Activated T-cell treated with anti-CD3 and anti-CD28 coated beads, Interleukin-2, amount 50 U/mL, for 1 hour (primary cell): ENCODE measurements around the gene PLXNA2.

ENCODE experiments used
- DNase-seq: peaks from one replicate; pipeline ENCODE4 v3.0.0-alpha.2; 2020

PLXNA2 gene

GRCh38 chr1:208239473-208240381, 4.5 kb downstream of the PLXNA2 start:
- DNase-seq: no peak

DNA sequence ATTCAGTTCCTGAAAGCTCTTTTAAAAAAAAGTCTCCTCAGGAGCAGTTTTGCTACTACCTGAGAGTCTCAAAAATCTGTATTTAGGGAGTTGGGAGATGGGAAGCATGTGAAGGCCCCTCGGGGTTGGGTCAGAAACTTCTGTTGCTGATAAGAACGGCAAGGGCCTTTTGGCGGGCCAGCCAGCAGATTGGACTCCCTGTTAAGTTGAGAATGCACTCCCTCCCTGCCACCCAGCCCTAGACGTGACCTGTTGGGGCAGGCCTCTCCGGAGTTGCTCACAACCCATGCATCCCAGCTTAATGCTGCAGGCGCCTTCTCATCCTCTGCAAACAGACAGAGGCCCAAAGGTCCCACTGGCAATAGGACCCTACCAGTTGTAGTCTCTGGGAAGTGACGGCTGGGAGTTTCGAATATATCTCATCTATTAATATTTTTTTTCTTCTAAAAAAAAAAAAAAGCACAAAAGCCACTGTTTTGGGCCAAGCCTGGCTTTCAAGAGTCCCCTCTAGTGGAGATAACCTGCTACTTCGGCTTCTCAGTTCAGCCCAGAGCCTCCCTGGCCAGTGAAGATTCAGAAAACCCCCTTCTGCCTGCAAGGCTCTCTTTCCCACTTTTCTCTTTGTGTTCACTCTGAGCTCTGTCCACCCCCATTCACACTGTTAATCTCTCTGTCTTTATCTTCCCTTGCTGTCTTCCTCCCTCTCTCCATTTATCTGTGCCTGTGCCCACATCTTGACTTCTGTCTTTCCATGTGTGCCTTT, 5.3 kb downstream of the PLXNA2 start:
- no peak for DNase-seq

DNA sequence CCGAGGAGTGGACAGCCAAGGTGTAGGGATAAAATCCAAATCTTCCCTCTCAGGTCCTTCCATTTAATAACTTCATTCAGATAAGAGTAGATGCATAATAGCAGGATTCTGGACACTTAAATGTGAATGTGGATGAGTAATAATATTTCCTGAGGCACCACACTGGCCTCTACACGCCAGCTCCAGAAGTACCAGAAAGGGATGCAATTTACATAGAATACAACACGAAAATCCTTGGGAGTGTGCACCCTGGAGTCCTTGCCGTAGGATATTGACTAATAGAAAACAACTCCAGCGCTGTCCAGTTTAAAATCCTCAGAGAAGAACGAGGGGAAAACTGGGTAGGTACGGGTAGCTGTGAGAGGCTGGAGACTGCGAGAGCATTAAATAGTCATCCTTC, 6.9 kb downstream of the PLXNA2 start:
- no peak for DNase-seq

DNA sequence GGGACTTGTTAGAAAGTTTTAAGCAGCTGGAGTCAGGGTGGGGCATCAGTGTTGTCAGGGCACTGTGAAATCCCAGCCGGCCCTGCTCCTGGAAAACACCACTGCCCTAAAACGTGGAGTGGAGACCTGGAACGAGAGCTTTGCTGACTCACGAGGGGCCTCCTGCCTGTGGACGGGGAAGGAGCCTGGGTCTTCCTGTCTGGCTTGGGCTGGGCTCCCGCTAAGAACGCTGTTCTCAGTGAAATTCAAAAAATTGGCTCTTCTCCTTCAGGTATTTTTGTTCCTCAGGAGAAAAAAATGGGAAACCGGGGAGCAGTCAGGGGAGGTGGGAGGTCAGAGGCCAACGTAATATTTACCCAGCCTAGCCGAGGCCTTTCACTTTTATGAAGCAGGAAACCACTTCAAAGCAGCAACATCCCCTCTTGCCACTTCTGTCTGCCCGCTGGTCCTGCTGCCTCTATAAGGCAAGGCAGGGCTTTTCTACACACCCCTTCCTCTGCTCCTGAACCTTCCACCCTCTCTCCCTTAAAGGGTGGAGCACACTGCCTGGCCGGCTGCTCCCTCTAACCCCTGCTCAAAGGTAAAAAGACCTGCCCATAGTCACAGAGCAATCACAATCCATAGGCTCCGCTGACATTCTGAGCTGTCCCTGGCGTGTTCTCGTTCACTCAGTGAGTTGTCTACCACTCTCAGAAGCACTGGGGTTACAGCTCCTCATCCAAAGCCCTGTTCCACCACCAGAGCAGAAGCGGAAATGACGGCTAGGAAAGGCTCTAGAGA, 8.0 kb downstream of the PLXNA2 start:
- no peak for DNase-seq

DNA sequence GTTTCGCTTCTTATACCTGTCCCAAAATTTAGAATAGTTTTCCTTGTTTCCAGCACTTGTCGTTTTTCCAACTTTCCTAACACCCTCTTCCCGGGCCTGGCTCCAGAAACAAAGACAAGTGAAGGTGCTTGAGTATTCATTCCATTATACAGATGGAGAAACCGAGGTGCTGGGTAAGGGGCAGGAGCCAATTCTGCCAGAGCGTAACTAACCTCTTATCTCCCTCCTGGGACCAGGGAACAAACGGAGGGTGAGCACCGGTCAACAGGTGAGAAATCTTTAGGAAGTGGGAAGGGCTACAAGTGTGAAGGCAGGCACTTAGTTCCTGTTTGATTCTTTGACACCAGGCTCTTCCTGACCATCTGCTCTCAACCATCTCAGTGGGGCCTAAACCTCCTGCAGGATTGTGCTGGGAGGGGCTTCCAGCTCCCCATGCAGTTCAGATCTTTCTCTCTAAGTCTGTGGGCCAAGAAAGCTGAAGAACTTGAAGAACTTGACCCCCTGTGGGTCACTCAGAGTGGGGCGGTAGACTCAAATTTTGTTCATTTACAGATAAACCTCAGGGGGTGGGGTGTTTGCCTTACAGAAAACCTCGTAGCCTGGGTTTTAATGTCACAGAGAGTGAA, 8.7 kb downstream of the PLXNA2 start:
- no peak for DNase-seq

DNA sequence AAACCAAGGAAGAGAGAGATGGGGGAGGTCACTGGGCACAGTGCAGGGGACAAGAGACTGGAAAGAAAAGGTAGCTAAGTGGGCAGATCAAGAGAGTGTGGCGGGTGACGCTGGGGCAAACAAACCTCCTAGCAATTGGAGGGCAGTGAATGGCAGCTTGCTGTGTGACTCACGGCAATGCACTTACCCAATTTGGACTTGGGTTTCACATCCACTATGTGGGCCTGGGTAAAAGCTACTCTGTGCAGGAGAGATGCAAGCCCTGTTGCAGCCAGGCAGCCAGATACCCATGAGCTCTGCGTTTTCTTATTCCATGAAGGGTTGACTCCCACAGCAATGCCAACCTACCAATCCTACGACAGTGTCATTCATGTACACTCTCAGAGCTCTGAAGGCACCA, 9.5 kb downstream of the PLXNA2 start:
- no peak for DNase-seq

GRCh38 chr1:208233978-208234377, 10.2 kb downstream of the PLXNA2 start:
- no peak for DNase-seq

- DNase-seq: no peak
Observed at GRCh38 chr1:208233546-208233945, 10.6 kb downstream of the PLXNA2 start.

DNA sequence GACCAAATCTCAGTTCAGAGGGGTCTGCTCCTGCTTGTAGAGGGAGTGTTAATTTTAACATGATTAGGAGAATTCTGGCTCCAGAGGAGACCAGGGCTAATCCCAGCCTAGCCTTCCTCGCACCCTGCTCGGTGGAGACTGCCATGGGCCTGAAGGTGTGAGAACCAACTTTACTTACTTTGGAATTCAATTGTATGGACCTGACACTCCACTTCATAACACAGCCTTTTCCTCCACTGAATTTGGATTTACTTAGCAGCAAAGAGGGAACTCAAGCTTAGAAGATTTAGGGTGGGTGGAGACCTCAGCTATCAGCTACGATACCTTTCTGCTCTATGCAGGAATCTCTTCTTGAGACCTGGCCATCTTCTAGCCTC, 11.5 kb downstream of the PLXNA2 start:
- no peak for DNase-seq

DNA sequence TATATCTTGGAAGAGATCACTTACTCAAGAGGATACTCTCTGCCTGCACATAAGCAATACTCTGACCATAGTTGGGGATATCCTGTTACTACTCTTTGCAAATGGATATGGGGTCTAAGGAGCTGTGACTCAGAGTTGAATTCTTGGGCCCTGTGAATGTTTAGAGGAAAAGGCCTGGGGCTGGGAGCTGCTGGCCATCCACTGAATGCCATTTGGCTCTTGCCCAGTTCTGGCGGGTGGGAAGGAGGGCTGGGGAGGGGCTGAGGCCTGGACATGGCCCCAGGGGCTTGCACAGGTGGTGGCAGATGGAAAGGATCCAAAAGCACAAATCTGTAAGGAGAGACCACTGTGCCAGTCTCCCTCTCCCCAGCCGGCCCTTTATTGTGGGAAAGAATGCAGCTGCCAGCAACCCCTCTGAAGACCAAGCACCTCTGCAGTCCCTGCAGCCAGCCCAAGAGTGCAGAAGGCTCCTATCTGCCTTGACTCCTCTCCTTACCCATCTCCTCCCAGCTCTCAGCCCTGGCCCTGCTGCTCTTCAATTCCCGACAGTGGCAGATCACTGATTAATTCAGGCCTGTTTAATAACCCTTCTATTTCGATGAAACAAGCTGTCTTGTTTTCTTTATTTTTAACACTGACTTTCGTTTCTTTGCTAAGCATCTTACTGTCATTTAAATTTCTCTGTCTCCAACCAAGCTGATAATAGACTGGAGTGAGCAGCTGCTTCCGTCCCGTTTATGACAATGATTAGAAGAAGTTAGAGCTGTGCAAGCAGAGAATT, 12.1 kb downstream of the PLXNA2 start:
- no peak for DNase-seq

GRCh38 chr1:208230668-208231529, 13.3 kb downstream of the PLXNA2 start:
- DNase-seq: no peak

- DNase-seq: no peak
Observed at GRCh38 chr1:208228550-208228949, 15.6 kb downstream of the PLXNA2 start.

- DNase-seq: no peak
Observed at GRCh38 chr1:208228026-208228425, 16.2 kb downstream of the PLXNA2 start.

DNA sequence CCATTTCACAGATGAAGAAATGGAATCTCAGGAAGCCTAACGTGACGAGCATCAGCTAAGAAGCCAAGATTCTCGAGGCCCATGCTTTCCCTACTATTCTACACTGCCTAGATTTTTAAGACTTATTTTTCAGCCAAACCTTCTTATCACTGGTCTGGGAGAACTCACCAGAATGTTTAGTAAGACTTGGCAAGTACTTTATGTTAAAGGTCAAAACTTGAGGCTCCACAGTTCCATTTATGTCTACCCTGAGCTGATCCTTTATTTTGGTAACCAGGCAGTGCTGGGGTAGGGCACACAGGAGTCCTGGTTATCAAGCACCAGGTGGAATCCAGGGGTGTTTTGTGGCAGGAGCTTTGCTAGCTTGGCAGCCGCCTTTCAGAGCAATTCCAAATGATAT, 16.8 kb downstream of the PLXNA2 start:
- no peak for DNase-seq

GRCh38 chr1:208225954-208226937, 17.9 kb downstream of the PLXNA2 start:
- DNase-seq: no peak

DNA sequence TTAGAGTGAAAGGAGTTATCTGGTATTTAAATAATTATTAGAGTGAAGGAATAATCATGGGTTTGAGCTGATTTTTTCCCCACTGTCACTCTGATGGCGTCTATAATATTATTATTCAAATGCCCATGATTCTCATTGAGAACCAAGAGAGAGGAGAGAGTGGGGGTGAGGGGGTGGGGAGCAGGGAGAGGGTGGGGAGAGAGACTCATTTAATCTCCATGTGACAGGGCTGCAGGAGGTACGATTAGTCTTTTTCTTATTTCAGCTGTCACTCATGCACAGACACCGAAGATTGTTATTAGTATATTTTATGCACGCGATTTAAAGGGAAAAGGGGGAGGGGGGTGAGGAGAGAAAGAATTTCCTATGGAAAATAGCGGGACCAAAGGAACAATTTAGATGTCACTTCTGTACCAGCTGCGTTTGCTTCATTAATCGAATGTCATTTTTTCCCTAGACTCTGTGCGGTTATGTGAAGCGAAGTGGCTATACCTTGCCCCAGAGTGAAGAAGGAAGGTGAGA, 19.9 kb downstream of the PLXNA2 start:
- no peak for DNase-seq

- no peak for DNase-seq
Observed at GRCh38 chr1:208223136-208223535, 21.0 kb downstream of the PLXNA2 start.

DNA sequence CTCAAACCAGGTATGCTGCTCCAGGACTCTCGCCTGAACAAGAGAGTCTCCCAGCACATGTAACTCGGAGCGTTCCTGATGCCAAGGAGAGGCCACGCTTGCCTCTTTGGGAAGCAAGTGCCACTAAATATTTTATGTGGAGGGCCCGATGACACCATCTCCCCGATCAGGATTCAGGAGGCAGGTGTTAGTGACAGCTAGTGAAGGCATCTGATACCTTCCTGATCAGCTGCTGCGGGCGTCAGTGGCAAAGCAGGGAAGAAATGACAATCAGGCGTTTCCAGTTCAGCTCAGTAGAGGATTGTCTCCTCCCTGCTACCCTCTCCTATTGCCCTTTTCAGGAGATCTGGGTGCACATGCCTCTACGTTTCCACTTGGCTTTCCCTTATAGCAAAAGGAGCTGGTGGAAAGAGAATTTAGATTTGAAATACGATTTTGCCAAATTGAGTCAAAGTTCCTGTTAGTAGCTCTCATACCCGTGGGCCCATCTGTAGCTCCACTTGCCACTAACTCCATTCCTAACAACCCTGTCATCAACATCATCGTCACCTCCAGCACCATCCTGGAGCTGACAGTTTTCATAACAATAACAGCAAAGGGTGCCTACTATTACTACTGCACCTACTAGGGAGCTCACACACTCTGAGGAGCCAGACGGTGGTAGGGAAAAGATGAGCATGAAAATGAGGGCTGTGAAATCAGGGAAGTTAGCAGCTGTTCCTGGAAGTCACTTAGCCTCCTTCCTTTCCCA, 21.6 kb downstream of the PLXNA2 start:
- DNase-seq: no peak

- no peak for DNase-seq
Observed at GRCh38 chr1:208221291-208221622, 22.9 kb downstream of the PLXNA2 start.
